Measurements from ENCODE around the gene TMEM9B. TPM values are rescaled to one million over a fixed set of nuclear protein-coding genes. Genes with fewer than 3 reads are reported as not detected.

Gene TMEM9B
- total and polyA plus RNA-seq, 9 of the 15 experiments (the other 6 are each of a cell fraction or from before 2014, with no cell fraction given): 7.7 to 20.0 (median 14.0) TPM

DNA sequence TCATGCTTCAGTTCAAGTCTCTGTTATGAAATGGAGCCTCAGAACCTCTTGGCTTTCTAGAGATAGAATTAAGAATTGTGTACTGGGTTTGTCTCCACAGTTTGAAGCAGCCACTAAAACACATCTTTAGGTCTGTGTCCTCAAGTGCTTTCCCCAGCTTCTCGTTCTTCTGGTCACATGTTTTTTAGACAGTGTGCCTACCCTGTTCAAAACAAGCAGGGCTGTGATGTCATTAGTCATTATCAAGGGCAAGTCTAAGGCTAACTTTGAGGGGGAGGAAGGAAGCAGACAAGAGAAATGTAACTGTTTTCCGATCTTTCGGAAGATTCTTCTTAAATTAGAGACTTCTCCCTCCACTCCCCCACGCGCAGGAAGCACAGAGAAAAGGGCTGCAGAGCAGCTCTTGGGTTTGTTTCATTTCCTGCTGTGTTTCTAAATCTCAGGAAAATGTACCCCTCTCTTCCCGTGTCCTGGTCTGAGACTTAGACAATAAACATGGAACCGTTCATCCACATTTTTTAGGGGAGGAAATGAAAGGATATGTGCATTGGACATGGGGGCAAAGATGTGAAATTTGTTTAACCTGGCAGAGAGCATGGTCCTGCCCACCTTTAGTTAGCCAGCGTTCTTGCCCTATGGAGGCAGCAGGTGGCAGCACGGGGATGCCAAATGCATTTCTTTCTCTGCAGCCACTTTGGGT, 50.1 kb downstream of the TMEM9B start (continued):
- TF ChIP-seq, protein P1, sequence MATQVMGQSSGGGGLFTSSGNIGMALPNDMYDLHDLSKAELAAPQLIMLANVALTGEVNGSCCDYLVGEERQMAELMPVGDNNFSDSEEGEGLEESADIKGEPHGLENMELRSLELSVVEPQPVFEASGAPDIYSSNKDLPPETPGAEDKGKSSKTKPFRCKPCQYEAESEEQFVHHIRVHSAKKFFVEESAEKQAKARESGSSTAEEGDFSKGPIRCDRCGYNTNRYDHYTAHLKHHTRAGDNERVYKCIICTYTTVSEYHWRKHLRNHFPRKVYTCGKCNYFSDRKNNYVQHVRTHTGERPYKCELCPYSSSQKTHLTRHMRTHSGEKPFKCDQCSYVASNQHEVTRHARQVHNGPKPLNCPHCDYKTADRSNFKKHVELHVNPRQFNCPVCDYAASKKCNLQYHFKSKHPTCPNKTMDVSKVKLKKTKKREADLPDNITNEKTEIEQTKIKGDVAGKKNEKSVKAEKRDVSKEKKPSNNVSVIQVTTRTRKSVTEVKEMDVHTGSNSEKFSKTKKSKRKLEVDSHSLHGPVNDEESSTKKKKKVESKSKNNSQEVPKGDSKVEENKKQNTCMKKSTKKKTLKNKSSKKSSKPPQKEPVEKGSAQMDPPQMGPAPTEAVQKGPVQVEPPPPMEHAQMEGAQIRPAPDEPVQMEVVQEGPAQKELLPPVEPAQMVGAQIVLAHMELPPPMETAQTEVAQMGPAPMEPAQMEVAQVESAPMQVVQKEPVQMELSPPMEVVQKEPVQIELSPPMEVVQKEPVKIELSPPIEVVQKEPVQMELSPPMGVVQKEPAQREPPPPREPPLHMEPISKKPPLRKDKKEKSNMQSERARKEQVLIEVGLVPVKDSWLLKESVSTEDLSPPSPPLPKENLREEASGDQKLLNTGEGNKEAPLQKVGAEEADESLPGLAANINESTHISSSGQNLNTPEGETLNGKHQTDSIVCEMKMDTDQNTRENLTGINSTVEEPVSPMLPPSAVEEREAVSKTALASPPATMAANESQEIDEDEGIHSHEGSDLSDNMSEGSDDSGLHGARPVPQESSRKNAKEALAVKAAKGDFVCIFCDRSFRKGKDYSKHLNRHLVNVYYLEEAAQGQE (IDR thresholded peaks at IDR 0.05; ENCODE audit: borderline replicate concordance): peak; percentile 44; the same call in 1 of the 2 replicates
- TF ChIP-seq, protein P1 (CRISPR knock-in tag; IDR thresholded peaks at IDR 0.05; ENCODE audit: low read depth): no peak
- TF ChIP-seq RBM34 (IDR thresholded peaks at IDR 0.05; ENCODE audit: borderline replicate concordance, insufficient read depth, low read length): no peak
- no peak for TF ChIP-seq SAFB2 (IDR thresholded peaks at IDR 0.05; ENCODE audit: borderline replicate concordance, low read depth, low read length, severe bottlenecking)
- TF ChIP-seq, protein P2, sequence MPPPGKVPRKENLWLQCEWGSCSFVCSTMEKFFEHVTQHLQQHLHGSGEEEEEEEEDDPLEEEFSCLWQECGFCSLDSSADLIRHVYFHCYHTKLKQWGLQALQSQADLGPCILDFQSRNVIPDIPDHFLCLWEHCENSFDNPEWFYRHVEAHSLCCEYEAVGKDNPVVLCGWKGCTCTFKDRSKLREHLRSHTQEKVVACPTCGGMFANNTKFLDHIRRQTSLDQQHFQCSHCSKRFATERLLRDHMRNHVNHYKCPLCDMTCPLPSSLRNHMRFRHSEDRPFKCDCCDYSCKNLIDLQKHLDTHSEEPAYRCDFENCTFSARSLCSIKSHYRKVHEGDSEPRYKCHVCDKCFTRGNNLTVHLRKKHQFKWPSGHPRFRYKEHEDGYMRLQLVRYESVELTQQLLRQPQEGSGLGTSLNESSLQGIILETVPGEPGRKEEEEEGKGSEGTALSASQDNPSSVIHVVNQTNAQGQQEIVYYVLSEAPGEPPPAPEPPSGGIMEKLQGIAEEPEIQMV (tag; conservative IDR thresholded peaks at IDR 0.05; ENCODE audit: low read depth): no peak
- TF ChIP-seq ERF (CRISPR knock-in tag; IDR thresholded peaks at IDR 0.05): no peak
- TF ChIP-seq, protein P3, sequence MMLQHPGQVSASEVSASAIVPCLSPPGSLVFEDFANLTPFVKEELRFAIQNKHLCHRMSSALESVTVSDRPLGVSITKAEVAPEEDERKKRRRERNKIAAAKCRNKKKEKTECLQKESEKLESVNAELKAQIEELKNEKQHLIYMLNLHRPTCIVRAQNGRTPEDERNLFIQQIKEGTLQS (IDR thresholded peaks at IDR 0.05): peak; percentile 61
- TF ChIP-seq, protein P3 (CRISPR knock-in tag; conservative IDR thresholded peaks at IDR 0.05): no peak
- peak; percentile 58 for TF ChIP-seq SOX6 (IDR thresholded peaks at IDR 0.05)
- TF ChIP-seq ZKSCAN1 (IDR thresholded peaks at IDR 0.05; ENCODE audit: low read depth, low read length): no peak
- no peak for TF ChIP-seq NR2F6 (CRISPR knock-in tag; IDR thresholded peaks at IDR 0.05)
- TF ChIP-seq, protein P4, sequence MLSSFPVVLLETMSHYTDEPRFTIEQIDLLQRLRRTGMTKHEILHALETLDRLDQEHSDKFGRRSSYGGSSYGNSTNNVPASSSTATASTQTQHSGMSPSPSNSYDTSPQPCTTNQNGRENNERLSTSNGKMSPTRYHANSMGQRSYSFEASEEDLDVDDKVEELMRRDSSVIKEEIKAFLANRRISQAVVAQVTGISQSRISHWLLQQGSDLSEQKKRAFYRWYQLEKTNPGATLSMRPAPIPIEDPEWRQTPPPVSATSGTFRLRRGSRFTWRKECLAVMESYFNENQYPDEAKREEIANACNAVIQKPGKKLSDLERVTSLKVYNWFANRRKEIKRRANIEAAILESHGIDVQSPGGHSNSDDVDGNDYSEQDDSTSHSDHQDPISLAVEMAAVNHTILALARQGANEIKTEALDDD (IDR thresholded peaks at IDR 0.05): peak; percentile 76
- TF ChIP-seq SAFB (IDR thresholded peaks at IDR 0.05; ENCODE audit: borderline replicate concordance, low read depth, low read length): no peak
- TF ChIP-seq NR2C2 (CRISPR knock-in tag; IDR thresholded peaks at IDR 0.05): no peak
- peak; percentile 67 for TF ChIP-seq NR2C2 (tag; IDR thresholded peaks at IDR 0.05)
- peak; percentile 94 for TF ChIP-seq ATF7 (IDR thresholded peaks at IDR 0.05)
- peak; percentile 21; the same call in 1 of the 2 replicates for TF ChIP-seq KLF16 (IDR thresholded peaks at IDR 0.05)
- no peak for TF ChIP-seq PHTF2 (CRISPR knock-in tag; IDR thresholded peaks at IDR 0.05)

All from K562 (cell line).